D721Med (cell line): ENCODE data around the gene SYNE3.

Experiments used
- DNase-seq: peaks from one replicate; pipeline ENCODE4 v3.0.0; 2011; ENCODE audit warnings: low spot score; ENCODE audit not compliant: insufficient read length
- FAIRE-seq: peaks from 2 replicates; lab custom pipeline; 2011; peaks lifted over from hg19 to GRCh38; lab: Jason Lieb, UNC
- CTCF ChIP-seq: IDR thresholded peaks from 2 replicates; pipeline ENCODE4 v1.5.1; 2012; ENCODE audit warnings: mild to moderate bottlenecking, control low read depth; ENCODE audit not compliant: insufficient read depth; ENCODE audit errors: missing control alignments

SYNE3 gene

GRCh38 chr14:95509495-95509894, 7.0 kb downstream of the SYNE3 start:
- no peak for DNase-seq
- no peak for TF ChIP-seq CTCF
- no peak for FAIRE-seq

GRCh38 chr14:95508377-95508776, 8.1 kb downstream of the SYNE3 start:
- TF ChIP-seq CTCF = no peak
- DNase-seq = no peak
- FAIRE-seq = no peak

- FAIRE-seq (no peak), DNase-seq (no peak)
- no peak for TF ChIP-seq CTCF
Observed at GRCh38 chr14:95507701-95508103, 8.7 kb downstream of the SYNE3 start.

GRCh38 chr14:95507174-95507573, 9.3 kb downstream of the SYNE3 start:
- no peak for FAIRE-seq
- no peak for DNase-seq
- no peak for TF ChIP-seq CTCF

- FAIRE-seq (no peak), DNase-seq (no peak)
- TF ChIP-seq CTCF = no peak
Observed at GRCh38 chr14:95505030-95505589, 11.3 kb downstream of the SYNE3 start.

- TF ChIP-seq CTCF = no peak
- DNase-seq (no peak), FAIRE-seq (no peak)
Observed at GRCh38 chr14:95504135-95505029, 12.1 kb downstream of the SYNE3 start.
